Adipocyte (in vitro differentiated cells): ENCODE data around the gene CNDP1.

Experiments
- DNase-seq: peaks from one replicate; pipeline ENCODE4 v3.0.0-alpha.2; 2015; ENCODE audit warnings: low read depth
- H3K27me3 ChIP-seq: replicated peaks from 2 replicates; pipeline ENCODE4 v1.7.0; 2013; ENCODE audit warnings: mild to moderate bottlenecking, low read length, moderate library complexity; ENCODE audit not compliant: control insufficient read depth, insufficient read depth
- H3K36me3 ChIP-seq: 2 replicates; pipeline ENCODE4 v1.7.0; 2013; ENCODE audit warnings: low read length, mild to moderate bottlenecking, moderate library complexity; ENCODE audit not compliant: control insufficient read depth, insufficient read depth, severe bottlenecking
- H3K4me1 ChIP-seq: 2 replicates; pipeline ENCODE4 v1.7.0; 2013; ENCODE audit warnings: mild to moderate bottlenecking, low read length, moderate library complexity; ENCODE audit not compliant: control insufficient read depth, insufficient read depth
- H3K4me3 ChIP-seq: 2 replicates; pipeline ENCODE4 v1.7.0; 2013; ENCODE audit warnings: mild to moderate bottlenecking, low read length, moderate library complexity
- H3K9ac ChIP-seq: 2 replicates; pipeline ENCODE4 v1.7.0; 2013; ENCODE audit warnings: mild to moderate bottlenecking, low read length, moderate library complexity
- H3K9me3 ChIP-seq: 2 replicates; pipeline ENCODE4 v1.7.0; 2013; ENCODE audit warnings: mild to moderate bottlenecking, low read length, moderate library complexity; ENCODE audit not compliant: control insufficient read depth

Gene CNDP1

DNA sequence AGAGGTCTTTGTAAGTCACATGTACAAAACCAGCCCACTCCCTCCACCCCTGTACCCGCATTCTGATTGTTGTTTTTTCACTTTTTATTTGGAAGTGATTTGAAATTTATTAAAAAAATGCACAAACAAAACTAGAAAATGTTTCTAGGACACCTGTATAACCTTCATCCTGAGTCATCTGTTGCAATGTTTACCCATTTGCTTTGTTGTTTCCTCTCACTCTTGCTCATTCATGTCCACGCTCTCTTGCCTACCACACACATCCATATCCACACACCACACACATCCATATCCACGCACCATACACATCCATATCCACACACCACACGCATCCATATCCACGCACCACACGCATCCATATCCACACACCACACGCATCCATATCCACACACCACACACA is 82.2 kb downstream of the CNDP1 start:
- DNase-seq, result no peak
- Histone ChIP-seq H3K9me3 (peaks cover 5% of the 10 kb centered on the region), H3K36me3 (no peaks in the 10 kb centered on the region), H3K4me3 (no peak overlapping the region), H3K27me3 (no peaks in the 10 kb centered on the region), H3K4me1 (peaks cover 24% of the 10 kb centered on the region), H3K9ac (no peak overlapping the region)

DNA sequence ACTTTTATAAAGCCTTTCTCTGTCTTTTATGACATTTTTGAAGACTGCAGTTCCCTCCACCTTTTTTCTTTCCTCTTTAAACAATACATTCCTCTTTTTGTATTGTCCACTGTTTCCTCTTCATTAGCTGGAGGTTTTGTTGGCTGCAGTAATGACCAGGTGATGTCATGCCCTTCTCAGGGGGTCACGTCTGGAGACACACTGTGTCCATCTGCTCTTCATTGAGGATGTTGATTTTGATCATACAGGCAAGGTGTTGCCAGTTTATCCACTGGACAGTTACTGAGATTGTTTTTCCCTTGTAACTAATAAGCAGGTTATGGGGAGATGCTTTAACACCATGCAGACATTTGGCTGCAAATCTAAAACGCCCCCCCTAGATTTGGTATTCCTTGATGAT is 83.2 kb downstream of the CNDP1 start:
- Histone ChIP-seq H3K4me3 (no peak overlapping the region), H3K9ac (no peak overlapping the region), H3K4me1 (peaks cover 24% of the 10 kb centered on the region), H3K27me3 (no peaks in the 10 kb centered on the region), H3K36me3 (no peaks in the 10 kb centered on the region), H3K9me3 (peaks cover 5% of the 10 kb centered on the region)
- DNase-seq, result no peak

DNA sequence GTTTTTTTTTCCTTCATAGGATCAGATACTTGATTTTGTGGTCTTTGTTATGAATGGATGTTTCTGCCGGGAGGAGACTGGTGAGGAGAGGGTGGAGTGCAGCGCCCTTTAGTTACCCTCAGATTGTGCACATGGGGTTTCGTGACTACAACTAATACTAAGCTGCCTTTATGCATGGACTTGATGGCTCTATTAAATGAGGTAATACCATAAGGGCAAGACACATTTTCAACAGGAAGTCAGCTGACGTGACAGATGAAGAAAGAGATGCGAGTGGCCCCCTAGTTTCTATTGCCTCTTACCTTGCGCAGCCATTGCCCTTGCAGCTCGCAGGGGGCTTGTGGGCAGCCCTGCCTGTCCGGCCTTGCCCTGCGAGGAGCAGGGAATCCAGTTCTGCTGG is 87.8 kb downstream of the CNDP1 start:
- Histone ChIP-seq H3K4me1 (peaks cover 11% of the 10 kb centered on the region), H3K4me3 (no peak overlapping the region), H3K27me3 (no peaks in the 10 kb centered on the region), H3K36me3 (no peaks in the 10 kb centered on the region), H3K9me3 (no peaks in the 10 kb centered on the region), H3K9ac (no peak overlapping the region)
- no peak for DNase-seq

DNA sequence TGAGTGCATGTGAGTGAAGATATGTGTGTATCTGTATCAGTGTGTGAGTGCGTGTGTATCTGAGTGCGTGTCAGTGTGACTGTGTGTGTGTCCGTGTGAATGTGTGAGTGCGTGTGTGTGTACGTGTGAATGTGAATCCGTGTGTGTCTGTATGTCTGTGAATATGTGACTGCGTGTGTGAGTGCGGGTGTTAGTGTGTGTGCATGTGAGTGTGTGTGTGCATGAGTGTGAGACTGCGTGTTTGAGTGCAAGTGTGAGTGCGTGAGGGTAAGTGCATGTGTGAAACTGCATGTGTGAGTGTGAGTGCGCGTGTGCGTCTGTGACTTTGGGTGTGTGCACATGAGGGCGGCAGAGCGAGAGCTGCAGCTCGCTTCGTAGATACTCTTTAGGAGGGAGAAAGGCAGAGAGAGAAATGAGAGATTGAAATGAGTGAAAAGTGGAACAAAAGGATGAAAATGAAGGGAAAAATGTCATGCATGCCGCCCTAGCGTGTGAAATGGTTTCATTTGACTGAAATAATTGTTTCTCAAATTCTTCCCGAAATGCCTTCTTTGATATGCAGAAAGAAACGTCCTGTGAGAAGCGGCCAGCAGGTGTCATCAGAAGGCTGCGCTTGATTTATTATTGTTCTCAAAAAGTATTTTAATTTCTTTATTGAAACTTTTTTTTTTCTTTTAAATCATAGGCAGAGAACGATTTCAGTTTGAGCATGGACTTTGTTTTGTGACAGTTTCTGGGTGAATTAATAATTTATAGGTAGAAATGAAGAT is 88.9 kb downstream of the CNDP1 start:
- Histone ChIP-seq H3K9me3 (no peaks in the 10 kb centered on the region), H3K4me3 (no peak overlapping the region), H3K27me3 (no peaks in the 10 kb centered on the region), H3K36me3 (no peaks in the 10 kb centered on the region), H3K9ac (no peak overlapping the region), H3K4me1 (peaks cover 11% of the 10 kb centered on the region)
- DNase-seq, result peak; percentile 41

DNA sequence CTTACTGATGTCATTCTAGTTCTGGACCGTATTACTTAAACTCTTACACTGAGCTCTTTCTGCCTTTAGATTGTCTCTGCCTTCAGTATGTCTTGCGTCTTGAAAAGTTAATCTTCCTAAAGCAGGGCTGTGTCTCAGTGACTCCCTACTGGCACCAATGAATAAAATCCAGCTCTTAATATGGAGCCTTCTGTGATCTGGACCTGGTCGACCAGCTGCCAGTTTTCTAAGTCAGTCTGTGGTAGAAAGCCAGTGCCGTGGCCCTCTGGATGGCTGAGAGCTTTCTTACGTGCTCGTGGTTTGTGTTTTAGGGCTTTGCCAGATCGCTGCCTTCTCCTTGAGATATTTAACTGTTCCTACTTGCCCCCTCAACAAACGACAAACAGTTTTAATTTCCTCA is 90.2 kb downstream of the CNDP1 start:
- H3K9me3 ChIP-seq, result no peaks in the 10 kb centered on the region
- no peak overlapping the region for H3K9ac ChIP-seq
- H3K4me1 ChIP-seq, result peaks cover 4% of the 10 kb centered on the region
- H3K4me3 ChIP-seq, result no peak overlapping the region
- no peak for DNase-seq
- no peaks in the 10 kb centered on the region for H3K27me3 ChIP-seq
- H3K36me3 ChIP-seq, result no peaks in the 10 kb centered on the region

DNA sequence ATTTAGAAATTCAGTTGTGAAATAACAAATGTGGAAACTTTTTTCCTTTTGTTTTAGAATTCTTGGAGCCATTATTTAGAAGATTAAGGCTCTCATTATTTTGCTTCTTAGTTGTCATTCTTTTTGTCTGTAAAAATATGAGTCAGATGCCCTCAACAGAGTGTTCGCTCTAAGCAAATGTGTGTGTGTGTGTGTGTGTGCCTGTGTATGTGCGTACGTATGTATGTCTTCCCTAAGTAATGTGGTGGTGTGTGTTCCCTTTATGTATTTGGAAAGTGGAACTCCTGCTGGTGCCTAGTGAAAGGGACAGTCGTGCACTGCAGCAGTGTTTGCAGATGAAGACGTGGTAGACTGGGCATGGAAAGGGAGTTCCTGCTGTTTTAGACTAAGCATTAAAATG is 90.9 kb downstream of the CNDP1 start:
- Histone ChIP-seq H3K36me3 (no peaks in the 10 kb centered on the region), H3K4me1 (no peaks in the 10 kb centered on the region), H3K9ac (no peak overlapping the region), H3K27me3 (no peaks in the 10 kb centered on the region), H3K4me3 (no peak overlapping the region), H3K9me3 (no peaks in the 10 kb centered on the region)
- DNase-seq, result no peak

DNA sequence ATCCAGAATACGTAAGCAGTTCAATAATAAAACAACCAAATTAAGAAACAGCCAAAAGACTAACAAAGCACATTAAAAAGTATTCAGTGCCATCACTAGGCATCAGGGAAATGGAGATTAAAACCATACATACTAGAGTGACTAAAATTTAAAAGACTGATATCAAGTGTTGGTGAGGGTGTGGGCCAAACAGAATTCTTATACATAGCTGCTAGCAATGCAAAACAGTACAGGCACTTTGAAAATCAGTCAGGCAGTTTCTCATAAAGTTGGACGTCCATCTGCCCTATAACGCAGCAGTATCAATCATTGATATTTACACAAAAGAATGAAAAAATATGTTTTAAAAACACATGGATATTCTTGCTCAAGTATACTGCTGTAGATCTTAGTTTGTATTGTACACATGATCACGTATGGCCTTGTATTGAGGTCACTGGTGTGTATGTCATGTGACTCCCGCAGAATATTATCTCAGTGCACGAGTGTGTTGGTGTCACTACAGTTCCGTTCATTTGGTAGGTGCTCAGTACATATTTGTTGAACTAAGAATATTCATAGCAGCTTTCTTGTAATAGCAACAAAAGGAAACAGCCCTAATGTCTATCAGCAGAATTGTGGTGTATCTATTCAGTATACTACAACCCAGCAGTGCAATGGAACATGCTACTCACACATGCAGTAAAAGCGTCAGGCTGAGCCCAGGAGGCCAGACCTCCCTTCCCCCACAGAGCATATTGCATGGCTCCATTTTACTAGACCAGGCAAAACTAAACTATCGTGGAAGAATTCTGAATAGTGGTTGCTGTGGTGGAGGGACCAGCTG is 92.0 kb downstream of the CNDP1 start:
- H3K36me3 ChIP-seq, result peaks cover under 1% of the 10 kb centered on the region
- no peak overlapping the region for H3K4me3 ChIP-seq
- H3K4me1 ChIP-seq, result no peaks in the 10 kb centered on the region
- no peak overlapping the region for H3K9ac ChIP-seq
- no peaks in the 10 kb centered on the region for H3K27me3 ChIP-seq
- no peak for DNase-seq
- H3K9me3 ChIP-seq, result no peaks in the 10 kb centered on the region

DNA sequence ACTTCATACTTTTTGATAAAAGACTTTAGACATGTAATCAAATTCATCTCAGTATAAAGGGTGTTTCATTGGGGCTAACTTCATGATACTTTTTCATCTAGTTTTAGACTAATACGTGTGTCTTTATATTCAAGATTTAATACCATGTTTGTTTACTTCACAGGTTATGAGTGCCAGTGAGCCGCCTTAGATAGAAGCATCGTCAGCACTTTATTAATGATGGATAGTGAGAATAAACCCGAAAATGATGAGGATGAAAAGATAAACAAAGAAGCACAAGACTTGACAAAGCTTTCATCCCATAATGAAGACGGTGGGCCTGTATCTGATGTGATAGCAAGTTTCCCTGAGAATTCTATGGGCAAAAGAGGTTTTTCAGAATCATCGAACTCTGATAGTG is 96.5 kb downstream of the CNDP1 start:
- peaks cover 29% of the 10 kb centered on the region for H3K36me3 ChIP-seq
- no peak overlapping the region for H3K9ac ChIP-seq
- DNase-seq, result no peak
- no peaks in the 10 kb centered on the region for H3K9me3 ChIP-seq
- peaks cover 7% of the 10 kb centered on the region for H3K4me1 ChIP-seq
- no peak overlapping the region for H3K4me3 ChIP-seq
- H3K27me3 ChIP-seq, result no peaks in the 10 kb centered on the region

DNA sequence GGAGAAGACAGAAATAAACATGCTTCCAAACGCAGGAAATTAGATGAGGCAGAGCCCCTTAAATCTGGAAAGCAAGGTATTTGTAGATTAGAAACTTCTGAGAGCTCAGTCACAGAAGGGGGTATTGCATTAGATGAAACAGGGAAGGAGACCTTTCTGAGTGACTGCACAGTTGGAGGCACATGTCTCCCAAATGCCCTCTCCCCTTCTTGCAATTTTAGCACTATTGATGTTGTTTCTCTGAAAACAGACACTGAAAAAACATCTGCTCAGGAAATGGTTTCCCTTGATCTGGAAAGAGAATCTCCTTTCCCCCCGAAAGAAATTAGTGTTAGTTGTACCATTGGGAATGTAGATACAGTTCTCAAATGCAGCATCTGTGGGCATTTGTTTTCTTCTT is 96.9 kb downstream of the CNDP1 start:
- Histone ChIP-seq H3K27me3 (no peaks in the 10 kb centered on the region), H3K4me3 (no peak overlapping the region), H3K9me3 (no peaks in the 10 kb centered on the region), H3K9ac (no peak overlapping the region), H3K36me3 (peaks cover 29% of the 10 kb centered on the region), H3K4me1 (peaks cover 7% of the 10 kb centered on the region)
- DNase-seq, result no peak

DNA sequence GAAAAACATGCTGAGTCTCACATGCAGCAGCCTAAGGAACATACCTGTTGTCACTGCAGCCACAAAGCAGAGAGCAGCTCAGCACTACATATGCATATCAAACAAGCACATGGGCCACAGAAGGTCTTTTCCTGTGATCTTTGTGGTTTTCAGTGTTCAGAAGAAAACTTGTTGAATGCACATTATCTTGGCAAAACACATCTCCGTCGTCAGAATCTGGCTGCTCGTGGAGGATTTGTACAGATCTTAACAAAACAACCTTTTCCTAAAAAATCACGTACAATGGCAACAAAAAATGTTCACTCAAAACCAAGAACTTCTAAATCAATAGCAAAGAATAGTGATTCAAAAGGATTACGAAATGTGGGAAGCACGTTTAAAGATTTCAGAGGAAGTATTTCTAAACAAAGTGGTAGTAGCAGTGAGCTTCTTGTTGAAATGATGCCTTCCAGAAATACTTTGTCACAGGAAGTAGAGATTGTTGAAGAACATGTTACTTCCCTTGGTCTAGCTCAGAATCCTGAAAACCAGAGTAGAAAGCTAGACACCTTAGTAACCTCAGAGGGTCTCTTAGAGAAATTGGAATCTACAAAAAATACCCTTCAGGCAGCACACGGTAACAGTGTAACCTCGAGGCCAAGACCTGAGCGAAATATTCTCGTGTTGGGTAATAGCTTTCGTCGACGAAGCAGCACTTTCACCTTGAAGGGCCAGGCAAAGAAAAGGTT is 97.5 kb downstream of the CNDP1 start:
- H3K4me1 ChIP-seq, result peaks cover 7% of the 10 kb centered on the region
- no peak overlapping the region for H3K4me3 ChIP-seq
- H3K9me3 ChIP-seq, result no peaks in the 10 kb centered on the region
- H3K27me3 ChIP-seq, result no peaks in the 10 kb centered on the region
- no peak overlapping the region for H3K9ac ChIP-seq
- DNase-seq, result peak; percentile 41
- peaks cover 29% of the 10 kb centered on the region for H3K36me3 ChIP-seq

DNA sequence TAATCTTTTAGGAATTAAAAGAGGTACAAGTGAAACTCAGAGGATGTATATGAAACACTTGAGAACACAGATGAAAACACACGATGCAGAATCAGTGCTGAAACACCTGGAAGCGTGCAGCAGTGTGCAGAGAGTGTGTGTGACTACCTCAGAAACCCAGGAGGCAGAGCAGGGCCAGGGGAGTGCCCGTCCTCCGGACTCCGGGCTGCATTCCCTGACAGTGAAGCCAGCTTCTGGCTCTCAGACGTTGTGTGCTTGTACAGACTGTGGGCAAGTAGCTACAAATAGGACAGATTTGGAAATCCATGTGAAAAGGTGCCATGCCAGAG is 98.0 kb downstream of the CNDP1 start:
- Histone ChIP-seq H3K9ac (no peak overlapping the region), H3K27me3 (no peaks in the 10 kb centered on the region), H3K4me3 (no peak overlapping the region), H3K9me3 (no peaks in the 10 kb centered on the region), H3K4me1 (peaks cover 7% of the 10 kb centered on the region), H3K36me3 (peaks cover 29% of the 10 kb centered on the region)
- DNase-seq, result no peak
